IMR-90 (cell line): ENCODE measurements around the gene SLC17A9. TPM values are rescaled to one million over a fixed set of nuclear protein-coding genes. Genes with fewer than 3 reads are reported as not detected.

ENCODE experiments used
- ATAC-seq: fragments of 200-7000 bp; cut with Tn5 transposase; 2 replicates; pipeline ENCODE4 v1.9.1; 2020; ENCODE audit warnings: low read depth, mild to moderate bottlenecking, moderate library complexity
- BruUV-seq: library from RNA; stranded (reverse); fragments of 400-500 nt; replicated peaks from 2 replicates; lab custom pipeline; 2021; lab: Mats Ljungman, UMichigan
- CTCF ChIA-PET: fragments of 300-600 bp; formaldehyde crosslinking; extraction: SDS; loops from one replicate; lab custom pipeline; 2021; ENCODE audit warnings: antibody characterized with exemption; lab: Yijun Ruan, JAX
- POLR2A ChIA-PET: fragments of 300-600 bp; sonication (Branson Sonifier 250); formaldehyde crosslinking; loops from one replicate; lab custom pipeline; 2022; ENCODE audit warnings: antibody characterized with exemption; ENCODE audit not compliant: unreplicated experiment; lab: Charles Lee
- DNase-seq: peaks from one replicate; pipeline ENCODE4 v3.0.0; 2013
- H2AFZ ChIP-seq: replicated peaks from 2 replicates; pipeline ENCODE3; 2013; ENCODE audit warnings: low read length, mild to moderate bottlenecking; ENCODE audit not compliant: poor library complexity
- H2AK5ac ChIP-seq: 2 replicates; pipeline ENCODE4 v1.6.1; 2013; ENCODE audit warnings: low read depth, low read length, inconsistent platforms
- H2AK9ac ChIP-seq: replicated peaks from 2 replicates; pipeline ENCODE3; 2013; ENCODE audit warnings: mild to moderate bottlenecking, low read depth, low read length, moderate library complexity; ENCODE audit not compliant: poor library complexity
- H2BK120ac ChIP-seq: 2 replicates; pipeline ENCODE4 v1.6.1; 2013; ENCODE audit warnings: low read depth, low read length, inconsistent platforms
- H2BK15ac ChIP-seq: 3 replicates; pipeline ENCODE4 v1.6.1; 2013; ENCODE audit warnings: low read depth, low read length, inconsistent platforms
- H2BK20ac ChIP-seq: 2 replicates; pipeline ENCODE4 v1.6.1; 2013; ENCODE audit warnings: low read depth, mild to moderate bottlenecking, inconsistent platforms, low read length, moderate library complexity
- H2BK5ac ChIP-seq: 2 replicates; pipeline ENCODE4 v1.6.1; 2013; ENCODE audit warnings: mild to moderate bottlenecking, low read depth, low read length, inconsistent platforms; ENCODE audit not compliant: poor library complexity, severe bottlenecking
- H3K14ac ChIP-seq: replicated peaks from 2 replicates; pipeline ENCODE4 v1.6.1; 2013; ENCODE audit warnings: low read depth, low read length, inconsistent platforms
- H3K18ac ChIP-seq: 2 replicates; pipeline ENCODE4 v1.6.1; 2013; ENCODE audit warnings: low read depth, low read length, control low read depth
- H3K23ac ChIP-seq: 2 replicates; pipeline ENCODE4 v1.6.1; 2013; ENCODE audit warnings: low read depth, low read length, inconsistent platforms
- H3K27ac ChIP-seq: 2 replicates; pipeline ENCODE4 v1.5.1; 2013; ENCODE audit warnings: mild to moderate bottlenecking, control low read depth, low read length; ENCODE audit not compliant: insufficient read depth
- H3K27me3 ChIP-seq: 2 replicates; pipeline ENCODE4 v1.6.1; 2013; ENCODE audit warnings: low read length; ENCODE audit not compliant: control insufficient read depth, insufficient read depth
- H3K36me3 ChIP-seq: 2 replicates; pipeline ENCODE4 v1.6.1; 2013; ENCODE audit warnings: low read length, mixed read lengths; ENCODE audit not compliant: control insufficient read depth, insufficient read depth
- H3K4ac ChIP-seq: 2 replicates; pipeline ENCODE4 v1.6.1; 2013; ENCODE audit warnings: low read depth, low read length, inconsistent platforms
- H3K4me1 ChIP-seq: 2 replicates; pipeline ENCODE4 v1.6.1; 2013; ENCODE audit warnings: low read length, mixed read lengths; ENCODE audit not compliant: control insufficient read depth, insufficient read depth
- H3K4me2 ChIP-seq: 2 replicates; pipeline ENCODE4 v1.6.1; 2013; ENCODE audit warnings: low read depth, mild to moderate bottlenecking, control low read depth, low read length, moderate library complexity
- H3K4me3 ChIP-seq: 2 replicates; pipeline ENCODE4 v1.5.1; 2013; ENCODE audit warnings: low read depth, mild to moderate bottlenecking, control low read depth, low read length, moderate library complexity; ENCODE audit not compliant: insufficient read depth
- H3K56ac ChIP-seq: 2 replicates; pipeline ENCODE4 v1.6.1; 2013; ENCODE audit warnings: low read length, inconsistent platforms; ENCODE audit not compliant: insufficient read depth; ENCODE audit errors: extremely low read depth
- H3K79me1 ChIP-seq, 2 experiments: 2 replicates each; pipeline ENCODE4 v1.6.1; 2013; ENCODE audit warnings: low read length in 2 of 2, inconsistent platforms in 1 of 2, low read depth in 1 of 2
- H3K9ac ChIP-seq: 2 replicates; pipeline ENCODE4 v1.6.1; 2013; ENCODE audit warnings: low read depth, low read length, control low read depth
- H3K9me1 ChIP-seq: 2 replicates; pipeline ENCODE4 v1.6.1; 2013; ENCODE audit warnings: low read length, inconsistent platforms; ENCODE audit not compliant: insufficient read depth
- H3K9me3 ChIP-seq: 2 replicates; pipeline ENCODE4 v1.6.1; 2013; ENCODE audit warnings: low read length; ENCODE audit not compliant: control insufficient read depth, insufficient read depth
- H4K20me1 ChIP-seq: 2 replicates; pipeline ENCODE4 v1.6.1; 2013; ENCODE audit warnings: low read length, inconsistent platforms; ENCODE audit not compliant: insufficient read depth
- H4K5ac ChIP-seq: 2 replicates; pipeline ENCODE4 v1.6.1; 2013; ENCODE audit warnings: mild to moderate bottlenecking, low read depth, low read length, control low read depth
- H4K8ac ChIP-seq, 2 experiments: 2 replicates each; pipeline ENCODE4 v1.6.1; 2013; ENCODE audit warnings: low read depth in 2 of 2, low read length in 2 of 2, control low read depth in 1 of 2, inconsistent platforms in 1 of 2
- H4K91ac ChIP-seq: 2 replicates; pipeline ENCODE4 v1.6.1; 2013; ENCODE audit warnings: low read depth, low read length, inconsistent platforms; ENCODE audit not compliant: insufficient read depth
- BHLHE40 ChIP-seq: fragments of 150-350 bp; IDR thresholded peaks from 2 replicates; pipeline ENCODE4 v1.6.1; 2016; ENCODE audit warnings: mild to moderate bottlenecking, low read depth, low read length
- CEBPB ChIP-seq: IDR thresholded peaks from 2 replicates; pipeline ENCODE4 v1.6.1; 2012; ENCODE audit warnings: low read depth, low read length, improper control_type of control experiment
- CHD1 ChIP-seq: IDR thresholded peaks from 2 replicates; pipeline ENCODE4 v1.6.1; 2012; ENCODE audit warnings: low read depth, low read length, improper control_type of control experiment
- CTCF ChIP-seq: conservative IDR thresholded peaks from 2 replicates; pipeline ENCODE4 v1.5.1; 2012; ENCODE audit warnings: mild to moderate bottlenecking, low read depth, low read length, improper control_type of control experiment
- FOS ChIP-seq: fragments of 150-350 bp; IDR thresholded peaks from 2 replicates; pipeline ENCODE4 v1.6.1; 2016; ENCODE audit warnings: low read depth, low read length
- MAFK ChIP-seq: IDR thresholded peaks from 2 replicates; pipeline ENCODE4 v1.6.1; 2012; ENCODE audit warnings: low read depth, low read length, improper control_type of control experiment
- MAZ ChIP-seq: IDR thresholded peaks from 2 replicates; pipeline ENCODE4 v1.6.1; 2012; ENCODE audit warnings: low read depth, mild to moderate bottlenecking, low read length, improper control_type of control experiment, moderate library complexity, borderline replicate concordance
- MXI1 ChIP-seq: IDR thresholded peaks from 2 replicates; pipeline ENCODE4 v1.6.1; 2012; ENCODE audit warnings: low read depth, mild to moderate bottlenecking, low read length, moderate library complexity, borderline replicate concordance
- NFE2L2 ChIP-seq: fragments of 150-350 bp; IDR thresholded peaks from 2 replicates; pipeline ENCODE4 v1.6.1; 2016; ENCODE audit warnings: low read depth, mild to moderate bottlenecking, low read length
- POLR2A ChIP-seq: IDR thresholded peaks from 2 replicates; pipeline ENCODE4 v1.6.1; 2012; ENCODE audit warnings: mild to moderate bottlenecking, low read depth, low read length
- RAD21 ChIP-seq: IDR thresholded peaks from 2 replicates; pipeline ENCODE4 v1.6.1; 2012; ENCODE audit warnings: low read length, improper control_type of control experiment
- RCOR1 ChIP-seq: IDR thresholded peaks from 2 replicates; pipeline ENCODE4 v1.6.1; 2012; ENCODE audit warnings: mild to moderate bottlenecking, low read length, improper control_type of control experiment; ENCODE audit not compliant: insufficient replicate concordance
- RFX5 ChIP-seq: IDR thresholded peaks from 2 replicates; pipeline ENCODE4 v1.8.0; 2012; ENCODE audit warnings: low read depth, mild to moderate bottlenecking, low read length, moderate library complexity
- SMC3 ChIP-seq: fragments of 150-350 bp; IDR thresholded peaks from 2 replicates; pipeline ENCODE4 v1.6.1; 2016; ENCODE audit warnings: low read depth, mild to moderate bottlenecking, antibody characterized with exemption, low read length, moderate library complexity
- USF2 ChIP-seq: fragments of 150-350 bp; IDR thresholded peaks from 2 replicates; pipeline ENCODE4 v1.6.1; 2017; ENCODE audit warnings: mild to moderate bottlenecking, antibody characterized with exemption, low read length, low read depth
- WGBS, 2 experiments: methylation state at CpG; one replicate each; pipeline versions ENCODE4 v1.1.5 to v1.1.7; 2013; ENCODE audit warnings: missing lambda C conversion rate in 2 of 2; ENCODE audit not compliant: insufficient read length in 1 of 2; ENCODE audit errors: extremely low coverage in 2 of 2; 5-methylcytosine and 5-hydroxymethylcytosine counted together
- dilution Hi-C: fragments of 300-500 bp; cut with HindIII; formaldehyde crosslinking; loops from one replicate; pipeline ENCODE4 v1.14.3; 2018; ENCODE audit warnings: low sequenced_read_pairs; ENCODE audit not compliant: unreplicated experiment
- in situ Hi-C: fragments of 300-500 bp; cut with MboI; formaldehyde crosslinking; loops from 3 replicates; pipeline ENCODE4 v1.14.3; 2019; ENCODE audit warnings: low sequenced_read_pairs, inconsistent platforms, mixed read lengths
- intact Hi-C: fragments of 100-400 bp; cut with micrococcal nuclease; formaldehyde crosslinking; loops from 2 replicates; pipeline ENCODE4 v1.10.0; 2022
- polyA plus RNA-seq, 3 experiments: library from polyadenylated mRNA; depleted of rRNA; stranded (reverse); fragments of >200 nt; gene quantifications; 2 replicates each; pipeline ENCODE4 v1.2.3, GENCODE V29; 2012; ENCODE audit warnings: low replicate concordance in 1 of 3
- total RNA-seq: library from RNA; depleted of rRNA; stranded (reverse); fragments of >200 nt; gene quantifications from 2 replicates; pipeline ENCODE4 v1.2.3, GENCODE V29; 2012
- TF ChIP-seq, protein P1 (sequence below): fragments of 150-350 bp; IDR thresholded peaks from 2 replicates; pipeline ENCODE4 v1.6.1; 2016; ENCODE audit warnings: low read depth, mild to moderate bottlenecking, low read length, moderate library complexity, borderline replicate concordance

SLC17A9 gene
- total and polyA plus RNA-seq, 2 of the 4 experiments (the other 2 are of a cell fraction) = 2.2 to 14.4 TPM

DNA sequence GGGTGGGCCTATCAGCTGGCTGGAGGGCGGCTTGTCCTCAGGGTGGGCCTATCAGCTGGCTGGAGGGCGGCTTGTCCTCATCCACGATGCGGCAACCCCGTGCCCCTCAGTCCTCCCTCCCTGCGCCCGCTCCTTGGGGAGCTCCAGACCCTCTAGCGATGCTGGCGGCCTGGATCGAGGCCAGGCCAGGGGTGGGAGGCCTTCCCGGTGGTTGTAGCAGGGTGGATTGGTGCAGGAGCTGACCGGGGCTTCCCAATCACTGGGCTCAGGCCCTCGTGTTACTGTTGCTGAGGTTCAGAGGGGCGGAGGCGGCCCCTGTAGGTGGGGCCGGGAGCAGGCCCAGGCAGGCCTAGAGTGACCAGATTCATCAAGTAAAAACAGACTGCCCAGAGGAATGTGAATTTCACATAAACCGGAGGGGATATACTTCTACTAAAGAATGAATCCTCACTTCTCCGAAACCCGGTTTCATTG is 8.8 kb downstream of the SLC17A9 start:
- dilution Hi-C loops = no loop called here
- WGBS, 2 experiments = 80% methylated on average over 3 of the region's 19 CpGs; no CpG with 5 or more reads in 1 of the 2 experiments
- Histone ChIP-seq H3K79me1 (no peaks in the 10 kb centered on the region), H4K8ac (no peak overlapping the region), H3K4me2 (no peak overlapping the region), H4K5ac (no peak overlapping the region), H4K91ac (no peak overlapping the region), H3K18ac (no peak overlapping the region), H2AK9ac (no peak overlapping the region), H3K23ac (no peak overlapping the region), H3K9me3 (no peaks in the 10 kb centered on the region), H3K4ac (no peak overlapping the region), H3K9ac (no peak overlapping the region), H2BK15ac (no peak overlapping the region), H3K14ac (no peak overlapping the region), H2BK120ac (no peak overlapping the region), H2AK5ac (no peak overlapping the region), H2BK5ac (no peak overlapping the region), H3K9me1 (peaks cover 4% of the 10 kb centered on the region; the same call in 1 of the 2 replicates), H3K4me3 (no peak overlapping the region), H3K56ac (no peak overlapping the region), H3K4me1 (no peaks in the 10 kb centered on the region), H2AFZ (no peak overlapping the region), H2BK20ac (no peak overlapping the region), H4K20me1 (no peaks in the 10 kb centered on the region), H3K27me3 (peaks cover 8% of the 10 kb centered on the region; the same call in 1 of the 2 replicates), H3K27ac (no peak overlapping the region), H3K36me3 (peaks cover 1% of the 10 kb centered on the region; the same call in 1 of the 2 replicates)
- ATAC-seq (no peak), DNase-seq (no peak)
- POLR2A ChIA-PET = no interaction called here
- TF ChIP-seq RCOR1 (no peak), FOS (no peak), RFX5 (no peak), MAZ (no peak), BHLHE40 (no peak), CEBPB (no peak), SMC3 (no peak), MXI1 (no peak), POLR2A (no peak), CHD1 (no peak), USF2 (no peak), RAD21 (no peak), NFE2L2 (no peak), MAFK (no peak), CTCF (no peak)
- TF ChIP-seq, protein P1, sequence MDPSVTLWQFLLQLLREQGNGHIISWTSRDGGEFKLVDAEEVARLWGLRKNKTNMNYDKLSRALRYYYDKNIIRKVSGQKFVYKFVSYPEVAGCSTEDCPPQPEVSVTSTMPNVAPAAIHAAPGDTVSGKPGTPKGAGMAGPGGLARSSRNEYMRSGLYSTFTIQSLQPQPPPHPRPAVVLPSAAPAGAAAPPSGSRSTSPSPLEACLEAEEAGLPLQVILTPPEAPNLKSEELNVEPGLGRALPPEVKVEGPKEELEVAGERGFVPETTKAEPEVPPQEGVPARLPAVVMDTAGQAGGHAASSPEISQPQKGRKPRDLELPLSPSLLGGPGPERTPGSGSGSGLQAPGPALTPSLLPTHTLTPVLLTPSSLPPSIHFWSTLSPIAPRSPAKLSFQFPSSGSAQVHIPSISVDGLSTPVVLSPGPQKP = no peak
- CTCF ChIA-PET = no interaction called here
- intact Hi-C loops = no loop called here
- BruUV-seq = no TSS peak
- in situ Hi-C loops = no loop called here
